Skeletal muscle tissue (tissue), 4 donors: ENCODE measurements around the gene TTC24. TPM values are rescaled to one million over a fixed set of nuclear protein-coding genes. Genes with fewer than 3 reads are reported as not detected.

ENCODE experiments used
- H3K27ac ChIP-seq: one replicate; pipeline ENCODE4 v1.7.0; 2013; ENCODE audit warnings: mild to moderate bottlenecking, low read depth, low read length, inconsistent platforms
- H3K27me3 ChIP-seq, 3 donors: one replicate each; pipeline ENCODE4 v1.7.0; 2013; ENCODE audit warnings: low read length in 3 of 3; ENCODE audit not compliant: control insufficient read depth in 3 of 3, insufficient read depth in 3 of 3
- H3K36me3 ChIP-seq, 3 donors: one replicate each; pipeline ENCODE4 v1.7.0; 2013; ENCODE audit warnings: low read length in 3 of 3; ENCODE audit not compliant: control insufficient read depth in 3 of 3, insufficient read depth in 3 of 3
- H3K4me1 ChIP-seq, 3 donors: one replicate each; pipeline ENCODE4 v1.7.0; 2013; ENCODE audit warnings: low read length in 3 of 3, mild to moderate bottlenecking in 3 of 3; ENCODE audit not compliant: control insufficient read depth in 3 of 3, insufficient read depth in 3 of 3
- H3K4me3 ChIP-seq, 3 donors: one replicate each; pipeline ENCODE4 v1.7.0; 2013; ENCODE audit warnings: low read length in 3 of 3
- H3K9ac ChIP-seq, 3 donors: one replicate each; pipeline ENCODE4 v1.7.0; 2013; ENCODE audit warnings: low read length in 3 of 3, mild to moderate bottlenecking in 3 of 3, moderate library complexity in 2 of 3, low read depth in 1 of 3
- H3K9me3 ChIP-seq, 3 donors: one replicate each; pipeline ENCODE4 v1.7.0; 2013; ENCODE audit warnings: low read length in 3 of 3; ENCODE audit not compliant: control insufficient read depth in 3 of 3
- total RNA-seq: library from RNA; depleted of rRNA; stranded (reverse); fragments of >200 nt; gene quantifications from one replicate; pipeline ENCODE4 v1.2.3, GENCODE V29; 2014
- donor health status: Osteomylitis.

Gene TTC24
- total RNA-seq, 1 donor from 2014 or later = not detected

DNA sequence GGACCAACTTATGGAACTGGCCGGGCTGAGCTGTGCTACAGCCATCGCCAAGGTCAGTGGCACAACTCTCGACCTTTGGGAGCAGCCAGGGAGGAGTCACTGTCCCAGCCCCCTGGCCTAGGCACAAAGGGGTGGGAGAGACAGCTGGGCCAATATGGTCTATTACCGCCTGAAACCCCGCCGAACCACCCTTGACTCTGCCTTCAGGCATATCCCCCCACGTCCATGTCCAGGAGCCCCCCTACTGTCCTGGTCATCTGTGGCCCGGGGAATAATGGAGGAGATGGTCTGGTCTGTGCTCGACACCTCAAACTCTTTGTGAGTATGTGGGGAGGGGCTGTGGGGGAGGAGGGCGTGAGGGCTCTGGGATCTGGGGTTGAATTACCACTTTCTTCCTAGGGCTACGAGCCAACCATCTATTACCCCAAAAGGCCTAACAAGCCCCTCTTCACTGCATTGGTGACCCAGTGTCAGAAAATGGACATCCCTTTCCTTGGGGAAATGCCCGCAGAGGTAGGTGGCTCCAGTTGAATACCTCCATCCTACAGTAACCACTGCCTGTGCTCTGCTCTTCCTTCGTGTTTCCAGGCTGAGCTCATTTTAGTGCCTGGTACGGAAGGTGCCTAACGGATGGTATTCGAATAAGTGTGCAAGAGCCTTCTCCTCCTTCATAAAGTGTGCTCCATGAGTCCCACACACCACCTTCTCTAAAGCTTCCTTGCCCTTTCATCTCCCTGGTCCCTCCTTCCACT lies 12.8 kb downstream of the TTC24 start:
- Histone ChIP-seq H3K27me3 (no peaks in the 10 kb centered on the region), H3K9ac (peak overlapping the region; percentile 84 to 93 (median 92)), H3K27ac (peak overlapping the region; percentile 79), H3K36me3 (peaks cover 33 to 45% (median 34%) of the 10 kb centered on the region in 3 donors), H3K9me3 (no peaks in the 10 kb centered on the region), H3K4me3 (peak overlapping the region; percentile 78 to 93 (median 93)), H3K4me1 (peaks cover 11 to 26% (median 13%) of the 10 kb centered on the region in 3 donors)

DNA sequence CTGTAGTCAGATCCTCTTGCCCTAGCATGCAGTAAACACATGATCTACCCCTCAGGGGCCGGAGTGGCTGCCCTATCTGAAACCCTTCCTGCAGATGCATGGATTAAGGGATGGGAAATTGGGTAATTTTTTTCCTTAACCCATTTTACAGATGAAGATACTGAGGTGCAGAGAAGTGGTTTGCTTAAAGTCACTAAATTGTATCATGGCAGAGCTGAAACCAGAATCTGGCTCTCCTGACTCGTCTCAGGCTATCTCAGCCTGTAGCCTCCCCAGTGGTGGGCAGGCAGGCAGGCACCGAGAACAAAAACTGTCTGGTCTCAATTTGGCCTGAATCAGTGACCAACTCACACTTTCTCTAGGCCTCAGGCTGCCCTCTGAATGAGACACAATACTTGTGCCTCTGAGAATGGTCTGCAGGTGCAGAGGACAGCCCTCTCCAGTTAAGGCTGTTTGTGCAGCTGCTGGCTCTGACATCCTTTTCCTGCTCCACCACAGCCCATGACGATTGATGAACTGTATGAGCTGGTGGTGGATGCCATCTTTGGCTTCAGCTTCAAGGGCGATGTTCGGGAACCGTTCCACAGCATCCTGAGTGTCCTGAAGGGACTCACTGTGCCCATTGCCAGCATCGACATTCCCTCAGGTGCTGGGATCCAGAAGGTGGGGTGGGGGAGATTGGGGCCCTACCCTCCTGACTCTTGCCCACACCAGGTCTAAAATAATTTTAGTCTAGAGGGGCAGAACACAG lies 13.6 kb downstream of the TTC24 start:
- H3K4me3 ChIP-seq = no peak overlapping the region
- H3K36me3 ChIP-seq = peaks cover 40 to 52% (median 41%) of the 10 kb centered on the region in 3 donors

GRCh38 chr1:156593661-156593989 lies 14.1 kb downstream of the TTC24 start:
- Histone ChIP-seq H3K27me3 (no peaks in the 10 kb centered on the region), H3K27ac (no peak overlapping the region), H3K4me1 (peaks cover 11 to 26% (median 13%) of the 10 kb centered on the region in 3 donors), H3K9me3 (no peaks in the 10 kb centered on the region), H3K9ac (no peak overlapping the region), H3K36me3 (peaks cover 43 to 58% (median 43%) of the 10 kb centered on the region in 3 donors), H3K4me3 (no peak overlapping the region)

More for the DNA sequence above, 13.6 kb downstream of the TTC24 start:
- no peak overlapping the region for H3K27ac ChIP-seq
- no peak overlapping the region for H3K9ac ChIP-seq
- H3K9me3 ChIP-seq = no peaks in the 10 kb centered on the region
- H3K4me1 ChIP-seq = peaks cover 11 to 26% (median 13%) of the 10 kb centered on the region in 3 donors
- H3K27me3 ChIP-seq = no peaks in the 10 kb centered on the region

DNA sequence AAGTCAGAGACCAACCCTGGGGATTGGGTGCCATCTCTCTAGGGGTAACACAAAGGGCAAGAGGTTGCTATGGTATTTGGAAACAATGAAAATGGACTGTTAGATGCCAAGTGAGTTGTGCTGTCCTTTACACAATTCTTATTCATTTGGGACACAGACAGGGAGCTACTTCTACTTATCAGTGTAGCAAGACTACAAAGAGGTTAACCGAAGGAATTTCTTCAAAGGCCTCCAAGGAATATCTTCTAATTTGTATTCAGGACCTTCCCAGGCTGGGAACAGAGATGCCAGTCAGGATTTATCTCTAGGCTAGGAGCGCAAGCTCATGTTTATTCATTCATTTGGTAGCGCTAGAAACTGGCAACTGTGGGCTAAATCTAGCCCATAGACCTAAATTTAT lies 14.7 kb downstream of the TTC24 start:
- Histone ChIP-seq H3K4me1 (peaks cover 11 to 26% (median 13%) of the 10 kb centered on the region in 3 donors), H3K27me3 (no peaks in the 10 kb centered on the region), H3K4me3 (no peak overlapping the region), H3K9me3 (no peaks in the 10 kb centered on the region), H3K9ac (no peak overlapping the region), H3K27ac (no peak overlapping the region), H3K36me3 (peaks cover 43 to 58% (median 45%) of the 10 kb centered on the region in 3 donors)

GRCh38 chr1:156595016-156595415 lies 15.5 kb downstream of the TTC24 start:
- H3K27ac ChIP-seq = no peak overlapping the region
- no peaks in the 10 kb centered on the region for H3K9me3 ChIP-seq
- H3K4me3 ChIP-seq = no peak overlapping the region
- H3K27me3 ChIP-seq = no peaks in the 10 kb centered on the region
- peaks cover 43 to 58% (median 45%) of the 10 kb centered on the region in 3 donors for H3K36me3 ChIP-seq
- peaks cover 11 to 26% (median 13%) of the 10 kb centered on the region in 3 donors for H3K4me1 ChIP-seq
- no peak overlapping the region for H3K9ac ChIP-seq

DNA sequence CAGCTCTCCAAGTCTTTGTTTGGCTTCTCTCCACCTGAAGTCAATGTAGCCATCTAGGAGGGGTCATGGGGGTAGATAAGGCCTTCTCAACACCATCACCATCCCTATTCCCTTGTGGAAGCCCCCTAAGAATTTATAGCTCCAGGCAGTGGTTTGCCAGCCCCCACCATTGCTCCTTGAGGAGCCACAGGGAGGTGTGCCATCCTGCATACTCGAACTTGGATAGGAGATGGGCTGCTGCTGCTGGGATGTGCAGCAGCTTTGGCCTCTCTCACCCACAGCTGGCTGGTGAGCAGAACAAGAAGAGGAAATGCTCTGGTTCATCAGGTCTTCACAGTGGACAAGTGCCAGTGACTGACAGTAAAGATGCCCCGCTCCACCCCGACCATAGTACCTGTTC lies 16.9 kb downstream of the TTC24 start:
- Histone ChIP-seq H3K36me3 (peaks cover 43 to 58% (median 45%) of the 10 kb centered on the region in 3 donors), H3K27me3 (no peaks in the 10 kb centered on the region), H3K9ac (no peak overlapping the region), H3K9me3 (no peaks in the 10 kb centered on the region), H3K27ac (no peak overlapping the region), H3K4me1 (peaks cover 9 to 30% (median 19%) of the 10 kb centered on the region in 3 donors), H3K4me3 (no peak overlapping the region)

- no peaks in the 10 kb centered on the region for H3K27me3 ChIP-seq
- H3K9ac ChIP-seq = no peak overlapping the region
- peaks cover 38 to 51% (median 41%) of the 10 kb centered on the region in 3 donors for H3K36me3 ChIP-seq
Observed at GRCh38 chr1:156598125-156598524, 18.6 kb downstream of the TTC24 start.

GRCh38 chr1:156598731-156599432 lies 19.4 kb downstream of the TTC24 start:
- peaks cover 36 to 47% (median 36%) of the 10 kb centered on the region in 3 donors for H3K36me3 ChIP-seq
- H3K9me3 ChIP-seq = no peaks in the 10 kb centered on the region
- peaks cover 9 to 21% (median 18%) of the 10 kb centered on the region in 3 donors for H3K4me1 ChIP-seq
- no peak overlapping the region for H3K27ac ChIP-seq
- no peaks in the 10 kb centered on the region for H3K27me3 ChIP-seq
- no peak overlapping the region for H3K9ac ChIP-seq
- H3K4me3 ChIP-seq = no peak overlapping the region

More at GRCh38 chr1:156598125-156598524, 18.6 kb downstream of the TTC24 start:
- no peak overlapping the region for H3K27ac ChIP-seq
- H3K4me1 ChIP-seq = peaks cover 9 to 24% (median 18%) of the 10 kb centered on the region in 3 donors
- no peak overlapping the region for H3K4me3 ChIP-seq
- H3K9me3 ChIP-seq = no peaks in the 10 kb centered on the region

- Histone ChIP-seq H3K4me1 (peaks cover 9 to 21% (median 18%) of the 10 kb centered on the region in 3 donors), H3K27ac (no peak overlapping the region), H3K9me3 (no peaks in the 10 kb centered on the region), H3K27me3 (no peaks in the 10 kb centered on the region), H3K36me3 (peaks cover 31 to 38% (median 33%) of the 10 kb centered on the region in 3 donors), H3K9ac (no peak overlapping the region), H3K4me3 (no peak overlapping the region)
Observed at GRCh38 chr1:156599811-156600210, 20.3 kb downstream of the TTC24 start.
